Testis (tissue), 2 donors: ENCODE measurements around the gene OSBPL8.

ENCODE experiments used
- POLR2A ChIP-seq: fragments of 450-650 bp; IDR thresholded peaks from one replicate; pipeline ENCODE4 v1.6.1; 2017; ENCODE audit warnings: antibody characterized with exemption, mild to moderate bottlenecking, moderate library complexity
- TF ChIP-seq, protein P1 (sequence below), 3 experiments: fragments of 450-650 bp in 2 of 3; fragments of 200-600 bp in 1 of 3; sonication (generic) in 1 of 3; IDR thresholded peaks; one replicate each; pipeline ENCODE4 v1.5.1; 2016 to 2019; ENCODE audit warnings: antibody characterized with exemption in 3 of 3, mild to moderate bottlenecking in 2 of 3, moderate library complexity in 1 of 3

DNA sequence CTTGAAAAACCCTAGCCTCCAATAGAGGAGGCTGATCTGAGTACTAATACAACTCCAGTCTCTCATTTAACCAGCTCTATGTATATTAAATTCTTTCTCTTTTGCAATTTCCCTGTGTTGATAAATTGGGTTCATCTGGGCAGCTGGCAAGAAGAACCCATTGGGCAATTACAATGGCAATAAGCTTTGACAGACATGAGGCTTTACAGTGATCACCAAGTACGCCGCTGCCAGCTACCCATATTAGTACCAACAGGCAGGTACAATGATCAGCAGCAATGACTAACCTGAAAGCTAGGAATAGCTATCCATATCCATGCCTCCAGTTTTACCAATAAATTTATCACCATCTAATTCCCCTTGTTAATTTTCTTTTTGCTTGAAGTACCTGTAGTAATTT is 54.5 kb downstream of the OSBPL8 start:
- TF ChIP-seq, protein P1, sequence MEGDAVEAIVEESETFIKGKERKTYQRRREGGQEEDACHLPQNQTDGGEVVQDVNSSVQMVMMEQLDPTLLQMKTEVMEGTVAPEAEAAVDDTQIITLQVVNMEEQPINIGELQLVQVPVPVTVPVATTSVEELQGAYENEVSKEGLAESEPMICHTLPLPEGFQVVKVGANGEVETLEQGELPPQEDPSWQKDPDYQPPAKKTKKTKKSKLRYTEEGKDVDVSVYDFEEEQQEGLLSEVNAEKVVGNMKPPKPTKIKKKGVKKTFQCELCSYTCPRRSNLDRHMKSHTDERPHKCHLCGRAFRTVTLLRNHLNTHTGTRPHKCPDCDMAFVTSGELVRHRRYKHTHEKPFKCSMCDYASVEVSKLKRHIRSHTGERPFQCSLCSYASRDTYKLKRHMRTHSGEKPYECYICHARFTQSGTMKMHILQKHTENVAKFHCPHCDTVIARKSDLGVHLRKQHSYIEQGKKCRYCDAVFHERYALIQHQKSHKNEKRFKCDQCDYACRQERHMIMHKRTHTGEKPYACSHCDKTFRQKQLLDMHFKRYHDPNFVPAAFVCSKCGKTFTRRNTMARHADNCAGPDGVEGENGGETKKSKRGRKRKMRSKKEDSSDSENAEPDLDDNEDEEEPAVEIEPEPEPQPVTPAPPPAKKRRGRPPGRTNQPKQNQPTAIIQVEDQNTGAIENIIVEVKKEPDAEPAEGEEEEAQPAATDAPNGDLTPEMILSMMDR (IDR thresholded peaks at IDR 0.05), result no peak
- no peak for TF ChIP-seq POLR2A
